SKM-1 (cell line): ENCODE measurements around the gene FBRSL1.
"Not testable (repeated sequence)": the region's sequence is repeated elsewhere in the genome, so short reads cannot be mapped to it uniquely, and the experiment has no call there.

ENCODE experiments used
- DNase-seq: peaks from one replicate; lab custom pipeline; 2025; ENCODE audit not compliant: unreplicated experiment; lab: John Stamatoyannopoulos, UW

FBRSL1 gene

DNA sequence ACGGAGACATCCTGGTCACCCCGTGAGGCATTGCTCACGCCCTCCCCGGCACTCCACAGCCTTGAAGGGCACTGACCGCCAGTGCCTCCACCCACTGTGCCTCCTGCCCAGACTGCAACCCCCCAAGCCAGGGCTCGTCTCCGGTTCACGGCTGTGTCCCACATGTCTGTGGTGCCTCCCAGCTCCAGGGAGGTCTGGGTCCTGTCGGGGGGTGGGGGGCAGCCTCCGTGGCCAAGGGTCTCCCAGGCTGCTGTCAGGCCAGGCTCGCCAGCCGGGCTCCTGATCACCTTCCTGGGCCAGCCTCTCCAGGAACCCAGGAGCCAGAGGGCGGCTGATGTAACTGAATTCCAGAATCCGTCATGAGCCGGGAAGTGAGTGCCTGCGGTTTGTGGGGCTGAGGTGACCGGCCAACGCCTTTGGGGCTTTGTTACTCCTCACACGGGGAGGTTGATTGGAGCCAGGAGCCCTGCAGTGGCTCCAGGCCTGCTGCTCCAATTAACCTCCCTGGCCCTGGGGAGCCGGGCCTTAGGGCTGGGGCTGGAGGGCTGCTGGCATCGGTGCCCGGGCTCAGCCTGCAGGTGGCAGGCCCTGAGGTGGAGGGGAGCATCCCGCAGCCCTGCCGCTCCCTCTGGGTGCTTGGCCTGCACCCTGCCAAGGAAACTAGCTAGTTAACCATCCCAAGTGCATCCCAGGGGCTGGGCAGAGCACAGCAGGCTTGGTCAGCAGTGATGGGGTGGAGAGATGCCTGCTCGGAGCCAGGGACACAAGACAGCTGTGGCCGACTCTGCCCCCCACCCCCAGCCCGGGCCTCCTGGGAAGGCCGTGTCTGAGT is 36.4 kb upstream of the FBRSL1 start:
- DNase-seq = no peak

DNA sequence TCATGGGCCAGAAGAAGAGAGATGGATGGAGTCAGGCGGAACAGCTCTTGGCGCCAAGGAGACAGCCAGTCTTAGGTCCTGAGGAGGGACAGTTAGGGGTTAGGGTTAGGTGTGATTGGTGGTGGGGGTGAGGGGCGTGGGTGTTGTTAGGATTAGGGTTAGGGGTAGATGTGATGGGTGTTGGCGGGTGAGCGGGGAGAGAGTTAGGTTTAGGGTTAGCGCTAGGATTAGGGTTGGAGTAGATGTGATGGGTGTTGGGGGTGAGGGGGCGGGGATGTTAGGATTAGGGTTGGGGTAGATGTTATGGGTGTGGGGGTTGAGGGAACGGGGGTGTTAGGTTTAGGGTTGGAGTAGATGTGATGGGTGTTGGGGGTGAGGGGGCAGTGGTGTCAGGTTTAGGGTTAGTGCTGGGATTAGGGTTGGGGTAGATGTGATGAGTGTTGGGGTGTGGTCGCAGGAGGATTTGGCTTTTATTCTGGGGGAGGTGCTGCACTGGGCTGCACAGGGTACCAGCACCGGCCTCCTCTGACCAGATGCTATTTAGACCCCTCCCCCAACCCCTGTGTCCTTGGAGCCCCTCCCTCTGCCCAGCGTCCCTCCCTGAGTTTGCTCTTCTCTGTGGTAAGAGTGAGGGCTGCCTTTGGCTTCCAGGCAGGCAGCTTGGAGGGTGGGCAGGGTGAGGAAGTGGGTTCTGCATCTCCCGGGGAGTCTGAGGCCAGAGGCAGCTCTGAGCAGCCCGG is 35.6 kb upstream of the FBRSL1 start:
- no peak for DNase-seq

GRCh38 chr12:132454933-132455418 is 35.0 kb upstream of the FBRSL1 start:
- no peak for DNase-seq

GRCh38 chr12:132455565-132455964 is 34.4 kb upstream of the FBRSL1 start:
- DNase-seq = no peak

- no peak for DNase-seq
These were observed 33.6 kb upstream of the FBRSL1 start for GRCh38 chr12:132456186-132456943.

DNA sequence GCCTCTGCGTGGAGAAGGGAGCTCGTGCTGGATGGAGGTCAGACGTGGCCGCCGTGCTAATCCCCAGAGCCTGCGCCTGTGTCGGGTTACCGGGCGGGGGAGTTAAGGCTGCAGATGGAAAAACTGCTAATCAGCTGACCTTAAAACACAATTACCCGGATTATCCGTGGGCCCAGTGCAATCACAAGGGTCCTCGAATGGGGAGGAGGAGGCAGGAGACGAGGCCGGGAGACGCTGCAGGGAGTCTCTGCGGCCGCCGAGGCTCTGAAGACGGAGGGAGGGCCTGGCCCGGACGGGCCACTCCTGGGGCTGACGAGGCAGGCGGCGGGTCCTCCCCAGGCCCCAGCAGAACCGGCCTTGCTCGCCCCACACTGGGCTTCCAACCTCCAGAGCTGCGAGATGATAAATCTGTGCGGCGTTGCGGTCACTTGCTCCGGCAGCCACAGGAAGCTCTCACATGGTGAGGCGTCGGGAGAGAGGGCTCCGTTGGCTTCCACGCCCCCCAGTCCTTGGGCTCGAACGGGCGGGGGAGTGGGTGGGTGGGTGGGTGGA is 32.9 kb upstream of the FBRSL1 start:
- no peak for DNase-seq

DNA sequence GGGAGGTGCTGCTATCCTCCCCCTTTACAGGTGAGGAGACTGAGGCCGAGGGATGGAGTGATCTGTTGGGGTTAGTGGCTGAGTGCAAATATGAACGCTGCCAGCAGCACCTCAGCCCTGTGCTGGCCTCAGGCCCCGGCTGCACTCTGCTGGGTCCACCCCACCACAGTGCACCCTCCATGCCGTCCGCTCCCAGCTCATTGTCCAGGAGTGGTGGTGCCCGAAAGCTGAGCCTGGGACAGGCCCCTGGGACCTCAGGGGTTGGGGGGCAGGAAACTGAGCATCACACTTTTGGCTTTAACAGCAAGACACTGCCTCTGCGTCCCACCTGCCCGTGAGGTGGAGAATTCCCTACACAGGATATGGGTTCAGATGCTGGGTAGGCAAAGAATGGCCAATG is 31.5 kb upstream of the FBRSL1 start:
- no peak for DNase-seq

- no peak for DNase-seq
These were observed 30.9 kb upstream of the FBRSL1 start for GRCh38 chr12:132458846-132459641.

GRCh38 chr12:132460571-132460970 is 29.4 kb upstream of the FBRSL1 start:
- DNase-seq = no peak

GRCh38 chr12:132461526-132461925 is 28.4 kb upstream of the FBRSL1 start:
- DNase-seq = no peak

GRCh38 chr12:132462788-132463187 is 27.2 kb upstream of the FBRSL1 start:
- no peak for DNase-seq

DNA sequence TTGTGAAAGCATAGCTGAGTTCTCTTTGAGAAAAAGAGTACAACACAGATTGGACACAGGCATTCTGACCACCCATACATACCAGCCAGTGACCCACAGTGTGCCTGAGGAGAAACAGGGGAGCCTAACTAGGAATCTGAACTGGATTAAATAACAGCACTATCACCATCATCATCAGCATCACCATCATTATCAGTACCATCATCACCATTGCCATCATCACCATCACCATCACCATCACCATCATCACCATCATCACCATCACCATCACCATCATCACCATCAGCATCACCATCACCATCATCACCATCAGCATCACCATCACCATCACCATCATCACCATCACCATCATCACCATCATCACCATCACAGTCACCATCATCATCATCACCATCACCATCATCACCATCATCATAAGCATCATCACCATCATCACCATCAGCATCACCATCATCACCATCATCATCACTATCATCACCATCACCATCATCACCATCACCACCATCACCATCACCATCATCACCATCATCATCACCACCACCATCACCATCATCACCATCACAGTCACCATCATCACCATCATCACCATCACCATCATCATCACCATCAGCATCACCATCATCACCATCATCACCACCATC is 26.5 kb upstream of the FBRSL1 start:
- DNase-seq = not testable (repeated sequence)

DNA sequence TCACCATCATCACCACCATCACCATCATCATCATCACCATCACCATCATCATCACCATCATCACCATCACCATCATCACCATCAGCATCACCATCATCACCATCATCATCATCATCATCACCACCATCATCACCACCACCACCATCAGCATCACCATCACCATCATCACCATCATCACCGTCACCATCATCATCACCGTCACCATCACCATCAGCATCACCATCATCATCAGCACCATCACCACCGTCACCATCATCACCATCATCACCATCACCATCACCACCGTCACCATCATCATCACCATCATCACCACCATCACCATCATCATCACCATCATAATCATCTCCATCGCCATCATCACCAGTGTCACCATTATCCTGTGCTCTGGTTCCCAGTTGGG is 25.6 kb upstream of the FBRSL1 start:
- not testable (repeated sequence) for DNase-seq

DNA sequence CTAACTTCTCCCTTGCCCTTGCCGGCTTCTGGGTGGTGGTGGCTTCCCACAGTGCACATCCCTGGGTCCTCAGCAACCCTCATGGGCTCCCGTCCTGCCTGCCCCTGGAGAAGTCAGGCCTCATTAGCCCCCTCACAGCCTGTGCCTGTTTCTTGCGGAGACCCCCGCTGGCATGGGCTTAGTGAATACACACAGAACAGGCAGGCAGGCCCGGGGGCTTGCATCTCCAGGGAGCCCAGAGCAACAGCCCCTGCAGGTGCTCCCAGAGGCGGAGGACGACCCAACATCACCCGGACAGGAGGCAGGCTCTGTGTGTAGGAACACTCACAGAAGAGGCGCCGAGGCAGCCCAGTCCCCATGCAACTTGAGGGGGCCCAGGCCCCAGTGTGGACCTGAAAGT is 25.1 kb upstream of the FBRSL1 start:
- DNase-seq = no peak

DNA sequence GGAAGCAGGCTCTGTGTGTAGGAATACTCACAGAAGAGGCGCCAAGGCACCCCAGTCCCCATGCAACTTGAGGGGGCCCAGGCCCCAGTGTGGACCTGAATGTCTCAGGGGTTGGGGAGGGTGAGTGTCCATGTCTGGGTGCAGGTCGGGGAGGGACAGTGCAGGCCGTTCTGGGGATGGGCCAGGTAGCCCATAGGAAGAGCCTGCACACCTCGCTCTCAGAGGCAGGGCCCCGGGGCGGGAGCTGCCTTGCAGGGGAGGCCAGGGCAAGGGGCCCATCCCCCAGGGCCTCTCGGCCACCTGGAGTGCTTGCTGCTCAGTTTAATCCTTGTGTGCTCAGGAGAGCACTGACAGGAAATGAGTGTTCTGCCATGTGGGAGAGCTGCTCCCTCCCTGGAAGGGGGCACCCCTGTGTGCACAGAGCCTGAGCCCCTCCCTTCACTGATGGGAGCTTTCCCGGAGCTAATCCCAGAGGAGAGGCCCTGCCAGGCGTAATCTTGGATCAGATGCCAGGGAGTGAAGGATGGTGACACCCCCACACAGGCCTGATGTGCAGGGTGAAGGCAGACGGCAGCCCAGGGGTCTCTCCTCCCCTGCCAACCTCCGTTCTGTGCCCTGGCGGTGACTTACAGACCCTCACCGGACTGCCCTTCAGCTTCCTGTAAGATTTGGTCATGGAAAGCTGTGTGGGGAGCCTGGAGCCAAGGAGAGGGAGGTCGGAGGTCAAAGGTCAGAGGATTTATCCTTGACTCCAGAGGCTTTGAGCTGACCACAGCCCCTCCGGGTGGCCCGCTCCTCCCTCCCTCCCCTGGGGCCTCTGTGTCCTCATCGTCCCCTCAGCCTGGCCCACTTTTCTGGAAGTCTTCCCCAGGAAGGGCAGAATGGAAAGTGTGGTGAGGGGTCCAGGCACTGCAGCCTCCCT is 24.4 kb upstream of the FBRSL1 start:
- no peak for DNase-seq

DNA sequence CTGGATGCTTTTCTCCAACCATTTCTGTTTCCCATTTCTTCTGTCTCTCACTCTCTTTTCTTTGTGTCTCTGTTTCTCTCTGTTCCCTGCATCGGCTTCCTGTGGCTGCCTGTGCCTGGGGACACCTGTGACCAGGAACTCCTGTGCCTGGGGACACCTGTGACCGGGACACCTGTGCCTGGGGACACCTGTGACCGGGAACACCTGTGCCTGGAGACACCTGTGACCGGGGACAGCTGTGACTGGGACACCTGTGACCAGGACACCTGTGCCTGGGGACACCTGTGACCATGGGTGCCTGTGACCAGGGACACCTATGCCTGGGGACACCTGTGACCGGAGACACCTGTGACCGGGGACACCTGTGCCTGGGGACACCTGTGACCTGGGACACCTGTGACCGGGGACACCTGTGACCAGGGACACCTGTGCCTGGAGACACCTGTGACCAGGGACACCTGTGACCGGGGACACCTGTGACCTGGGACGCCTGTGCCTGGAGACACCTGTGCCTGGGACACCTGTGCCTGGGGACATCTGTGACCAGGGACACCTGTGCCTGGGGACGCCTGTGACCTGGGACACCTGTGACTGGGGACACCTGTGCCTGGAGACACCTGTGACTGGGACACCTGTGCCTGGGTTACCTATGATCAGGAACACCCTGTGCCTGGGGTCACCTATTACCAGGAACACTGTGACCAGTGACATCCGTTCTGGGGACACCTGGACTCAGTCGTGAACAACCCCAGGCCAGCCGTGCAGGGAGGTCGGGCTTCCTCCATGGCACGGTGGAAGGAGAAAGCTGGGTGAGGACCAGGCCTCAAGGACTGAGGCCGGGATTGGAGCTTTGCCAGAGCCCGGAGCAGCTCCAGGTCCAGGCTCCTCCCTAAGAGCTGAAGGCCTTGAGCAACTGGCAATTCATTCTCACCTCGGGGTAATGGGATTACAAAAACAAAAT is 23.4 kb upstream of the FBRSL1 start:
- no peak for DNase-seq

GRCh38 chr12:132467511-132467910 is 22.4 kb upstream of the FBRSL1 start:
- DNase-seq = no peak

DNA sequence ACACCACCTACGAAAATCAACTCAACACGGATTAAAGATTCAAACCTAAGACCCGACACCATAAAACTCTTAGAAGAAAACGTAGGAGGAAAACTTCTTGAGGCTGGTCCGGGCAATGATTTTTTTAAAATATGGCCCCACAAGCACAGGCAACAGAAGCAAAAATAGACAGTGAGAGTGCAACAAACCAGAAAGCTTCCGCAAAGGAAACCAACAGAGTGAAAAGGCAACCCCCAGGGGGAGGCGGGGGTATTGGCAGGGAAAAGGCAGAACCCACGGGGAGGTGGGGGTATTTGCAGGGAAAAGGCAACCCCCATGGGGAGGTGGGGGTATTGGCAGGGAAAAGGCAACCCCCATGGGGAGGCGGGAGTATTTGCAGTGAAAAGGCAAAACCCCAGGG is 20.5 kb upstream of the FBRSL1 start:
- DNase-seq = no peak
